SK-N-SH treated with all-trans-retinoic acid at 6 μM for 48 hours (cell line): ENCODE results near the gene DYNC2H1.

Source experiments
- GLIS3 ChIP-seq: fragments of 250-450 bp; sonication (Bioruptor Pico); IDR thresholded peaks from 2 replicates; pipeline ENCODE4 v1.5.0; 2020; ENCODE audit warnings: mild to moderate bottlenecking, moderate library complexity
- PATZ1 ChIP-seq: fragments of 250-450 bp; sonication (Bioruptor Pico); IDR thresholded peaks from 2 replicates; pipeline ENCODE4 v1.8.0; 2020; ENCODE audit warnings: mild to moderate bottlenecking, moderate library complexity, borderline replicate concordance
- RARB ChIP-seq: fragments of 250-450 bp; sonication (Bioruptor Pico); IDR thresholded peaks from 2 replicates; pipeline ENCODE4 v1.8.0; 2021; ENCODE audit warnings: mild to moderate bottlenecking, moderate library complexity
- SNAI2 ChIP-seq: fragments of 250-450 bp; sonication (Bioruptor Pico); IDR thresholded peaks from 2 replicates; pipeline ENCODE4 v1.5.0; 2020; ENCODE audit warnings: mild to moderate bottlenecking, moderate library complexity
- TCF4 ChIP-seq: fragments of 250-450 bp; sonication (Bioruptor Pico); IDR thresholded peaks from 2 replicates; pipeline ENCODE4 v1.8.0; 2021; ENCODE audit warnings: mild to moderate bottlenecking, moderate library complexity, borderline replicate concordance
- TOX ChIP-seq: fragments of 250-450 bp; sonication (Bioruptor Pico); IDR thresholded peaks from 2 replicates; pipeline ENCODE4 v1.8.0; 2021; ENCODE audit warnings: mild to moderate bottlenecking, moderate library complexity, borderline replicate concordance
- ZFP3 ChIP-seq: fragments of 250-450 bp; sonication (Bioruptor Pico); IDR thresholded peaks from 2 replicates; pipeline ENCODE4 v1.5.0; 2020; ENCODE audit warnings: mild to moderate bottlenecking, moderate library complexity
- ZNF565 ChIP-seq: fragments of 450-650 bp; formaldehyde crosslinking; conservative IDR thresholded peaks from 2 replicates; pipeline ENCODE4 v1.5.0; 2020; ENCODE audit warnings: low read depth, mild to moderate bottlenecking, moderate library complexity
- ZNF8 ChIP-seq: fragments of 450-650 bp; formaldehyde crosslinking; IDR thresholded peaks from 2 replicates; pipeline ENCODE4 v1.5.0; 2020; ENCODE audit warnings: mild to moderate bottlenecking, moderate library complexity
- TF ChIP-seq, protein P1 (sequence below): fragments of 250-450 bp; sonication (Bioruptor Pico); IDR thresholded peaks from 2 replicates; pipeline ENCODE4 v1.5.1; 2021; ENCODE audit warnings: mild to moderate bottlenecking, moderate library complexity

DNA sequence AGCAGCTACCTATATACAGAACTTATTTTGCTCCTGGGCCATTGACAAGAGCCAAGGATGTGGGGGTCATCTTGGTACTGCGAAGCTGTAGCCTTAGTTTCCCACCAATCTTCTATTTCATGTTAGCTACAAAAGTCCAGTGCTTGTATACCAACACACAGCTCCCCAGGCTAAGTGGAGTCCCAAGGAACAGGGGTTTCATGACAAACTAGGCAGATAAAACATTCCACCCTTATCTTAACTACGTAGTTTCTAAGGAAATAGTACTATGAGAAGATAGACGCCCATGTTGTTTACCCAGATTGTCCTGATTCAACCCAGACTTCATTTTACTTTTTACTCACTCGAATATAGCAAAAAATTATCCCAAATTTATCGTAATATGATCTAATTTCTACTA lies 218.5 kb downstream of the DYNC2H1 start:
- TF ChIP-seq ZNF565 (CRISPR knock-in tag) (no peak), TCF4 (no peak), RARB (CRISPR knock-in tag) (no peak), TOX (CRISPR knock-in tag) (no peak), SNAI2 (CRISPR knock-in tag) (no peak), ZFP3 (CRISPR knock-in tag) (no peak), ZNF8 (CRISPR knock-in tag) (no peak), GLIS3 (CRISPR knock-in tag) (no peak), PATZ1 (no peak)
- TF ChIP-seq, protein P1, sequence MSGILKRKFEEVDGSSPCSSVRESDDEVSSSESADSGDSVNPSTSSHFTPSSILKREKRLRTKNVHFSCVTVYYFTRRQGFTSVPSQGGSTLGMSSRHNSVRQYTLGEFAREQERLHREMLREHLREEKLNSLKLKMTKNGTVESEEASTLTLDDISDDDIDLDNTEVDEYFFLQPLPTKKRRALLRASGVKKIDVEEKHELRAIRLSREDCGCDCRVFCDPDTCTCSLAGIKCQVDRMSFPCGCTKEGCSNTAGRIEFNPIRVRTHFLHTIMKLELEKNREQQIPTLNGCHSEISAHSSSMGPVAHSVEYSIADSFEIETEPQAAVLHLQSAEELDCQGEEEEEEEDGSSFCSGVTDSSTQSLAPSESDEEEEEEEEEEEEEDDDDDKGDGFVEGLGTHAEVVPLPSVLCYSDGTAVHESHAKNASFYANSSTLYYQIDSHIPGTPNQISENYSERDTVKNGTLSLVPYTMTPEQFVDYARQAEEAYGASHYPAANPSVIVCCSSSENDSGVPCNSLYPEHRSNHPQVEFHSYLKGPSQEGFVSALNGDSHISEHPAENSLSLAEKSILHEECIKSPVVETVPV (CRISPR knock-in tag): no peak
